ENCODE results near the gene CIC. TPM values are rescaled to one million over a fixed set of nuclear protein-coding genes. Genes with fewer than 3 reads are reported as not detected.

Gene CIC
- total and polyA plus RNA-seq, 4 experiments from 2014 or later: 3.5 to 82.6 (median 81.6) TPM; not detected in 1

DNA sequence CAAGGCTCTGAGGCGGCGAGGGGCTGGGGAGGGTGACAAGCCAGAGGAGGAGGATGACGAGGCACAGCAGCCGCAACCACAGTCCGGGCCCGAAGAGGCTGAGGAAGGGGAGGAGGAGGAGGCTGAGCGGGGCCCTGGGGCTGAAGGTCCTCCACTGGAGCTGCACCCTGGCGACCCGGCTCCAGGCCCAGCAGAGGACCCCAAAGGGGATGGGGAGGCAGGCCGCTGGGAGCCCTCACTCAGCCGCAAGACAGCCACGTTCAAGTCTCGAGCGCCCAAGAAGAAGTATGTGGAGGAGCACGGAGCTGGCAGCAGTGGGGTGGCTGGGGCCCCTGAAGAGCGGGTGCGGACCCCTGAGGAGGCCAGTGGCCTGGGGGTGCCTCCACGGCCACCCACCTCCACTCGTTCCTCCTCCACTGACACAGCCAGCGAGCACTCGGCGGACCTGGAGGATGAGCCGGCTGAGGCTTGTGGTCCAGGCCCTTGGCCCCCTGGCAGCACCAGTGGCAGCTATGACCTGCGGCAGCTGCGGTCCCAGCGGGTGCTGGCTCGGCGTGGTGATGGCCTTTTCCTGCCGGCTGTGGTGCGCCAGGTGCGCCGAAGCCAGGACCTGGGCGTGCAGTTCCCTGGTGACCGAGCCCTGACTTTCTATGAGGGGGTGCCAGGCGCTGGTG lies 2.9 kb downstream of the CIC start:
- peak in 1 of 5 donors; percentile 35 for DNase-seq
- Mint-ChIP-seq H3K27me3 (no peaks in the 10 kb centered on the region), H3K4me1 (peaks cover 24 to 49% (median 44%) of the 10 kb centered on the region in 4 donors), H3K27ac (peak overlapping the region in 3 of 7 donors; percentile 73 to 96 (median 87)), H3K9me3 (no peaks in the 10 kb centered on the region), H3K36me3 (peaks cover 6 to 19% of the 10 kb centered on the region in 2 donors), H3K4me3 (no peak overlapping the region)
- Histone ChIP-seq H3K36me3 (ENCODE audit: insufficient read depth, low read length) (peaks cover 13% of the 10 kb centered on the region), H3K27me3 (ENCODE audit: insufficient read depth, low read length) (no peaks in the 10 kb centered on the region), H3K4me1 (ENCODE audit: insufficient read depth, low read length) (peaks cover 51% of the 10 kb centered on the region), H3K9me3 (ENCODE audit: control insufficient read depth in 1 of 2, low read length in 2 of 2) (no peaks in the 10 kb centered on the region), H3K27ac (ENCODE audit: low read depth, low read length) (peak overlapping the region; percentile 93), H3K4me3 (ENCODE audit: low read length in 2 of 2) (no peak overlapping the region)
- intact Hi-C loops (cut with micrococcal nuclease): no loop called here
- ChIA-PET POLR2A (ENCODE audit: partially characterized antibody) (interaction anchor here (1.0 to 8.1 kb wide), 4 partner anchors 10 to 136 kb away, joined by 4 to 131 read pairs (median 6); partner anchors contain the start of gene GSK3A), CTCF (ENCODE audit: partially characterized antibody) (interaction anchor here (1.1 kb wide), 1 partner anchor 163 kb away, joined by 3 read pairs; no protein-coding TSS in a partner anchor)

DNA sequence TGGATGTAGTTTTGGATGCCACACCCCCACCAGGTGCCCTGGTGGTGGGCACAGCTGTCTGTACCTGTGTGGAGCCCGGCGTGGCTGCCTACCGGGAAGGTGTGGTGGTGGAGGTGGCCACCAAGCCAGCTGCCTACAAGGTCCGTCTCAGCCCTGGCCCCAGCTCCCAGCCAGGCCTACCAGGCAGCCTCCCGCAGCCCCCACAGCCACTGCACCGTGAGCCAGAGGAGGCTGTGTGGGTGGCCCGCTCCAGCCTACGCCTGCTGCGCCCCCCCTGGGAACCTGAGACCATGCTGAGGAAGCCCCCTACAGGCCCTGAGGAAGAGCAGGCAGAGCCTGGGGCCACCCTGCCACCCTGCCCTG lies 3.5 kb downstream of the CIC start:
- Mint-ChIP-seq H3K9me3 (no peaks in the 10 kb centered on the region), H3K27ac (no peak overlapping the region), H3K36me3 (peaks cover 6 to 19% of the 10 kb centered on the region in 2 donors), H3K27me3 (no peaks in the 10 kb centered on the region), H3K4me3 (no peak overlapping the region), H3K4me1 (peaks cover 29 to 54% (median 42%) of the 10 kb centered on the region in 4 donors)
- Histone ChIP-seq H3K4me1 (ENCODE audit: insufficient read depth, low read length) (peaks cover 48% of the 10 kb centered on the region), H3K9me3 (ENCODE audit: control insufficient read depth in 1 of 2, low read length in 2 of 2) (no peaks in the 10 kb centered on the region), H3K27me3 (ENCODE audit: insufficient read depth, low read length) (no peaks in the 10 kb centered on the region), H3K4me3 (ENCODE audit: low read length in 2 of 2) (no peak overlapping the region), H3K36me3 (ENCODE audit: insufficient read depth, low read length) (peaks cover 13% of the 10 kb centered on the region), H3K27ac (ENCODE audit: low read depth, low read length) (no peak overlapping the region)
- POLR2A ChIA-PET (ENCODE audit: partially characterized antibody): interaction anchor here (1.0 to 8.1 kb wide), 3 partner anchors 10 to 30 kb away, joined by 5 to 131 read pairs (median 6); partner anchors contain the start of gene GSK3A
- intact Hi-C loops (cut with micrococcal nuclease): no loop called here
- CTCF ChIA-PET (ENCODE audit: partially characterized antibody): no interaction called here
- peak in 1 of 5 donors; percentile 26 for DNase-seq

- ChIA-PET POLR2A (ENCODE audit: partially characterized antibody) (interaction anchor here (2.4 to 8.1 kb wide), 2 partner anchors 9 to 28 kb away, joined by 5 to 131 read pairs; no protein-coding TSS in a partner anchor), CTCF (ENCODE audit: partially characterized antibody) (no interaction called here)
- no peak overlapping the region for H3K4me3 Mint-ChIP-seq
- Histone ChIP-seq H3K9me3 (ENCODE audit: control insufficient read depth in 1 of 2, low read length in 2 of 2) (no peaks in the 10 kb centered on the region), H3K27ac (ENCODE audit: low read depth, low read length) (no peak overlapping the region), H3K4me1 (ENCODE audit: insufficient read depth, low read length) (peaks cover 44% of the 10 kb centered on the region), H3K36me3 (ENCODE audit: insufficient read depth, low read length) (peaks cover 13% of the 10 kb centered on the region), H3K4me3 (ENCODE audit: low read length in 2 of 2) (no peak overlapping the region), H3K27me3 (ENCODE audit: insufficient read depth, low read length) (no peaks in the 10 kb centered on the region)
- intact Hi-C loops (cut with micrococcal nuclease): no loop called here
- DNase-seq: peak in 1 of 5 donors; percentile 28
- H3K27ac Mint-ChIP-seq: peak overlapping the region in 1 of 7 donors; percentile 32
- peaks cover 6 to 19% of the 10 kb centered on the region in 2 donors for H3K36me3 Mint-ChIP-seq
- H3K4me1 Mint-ChIP-seq: peaks cover 30 to 54% (median 37%) of the 10 kb centered on the region in 4 donors
- no peaks in the 10 kb centered on the region for H3K27me3 Mint-ChIP-seq
- H3K9me3 Mint-ChIP-seq: no peaks in the 10 kb centered on the region
These were observed 3.9 kb downstream of the CIC start for GRCh38 chr19:42272989-42273406.

DNA sequence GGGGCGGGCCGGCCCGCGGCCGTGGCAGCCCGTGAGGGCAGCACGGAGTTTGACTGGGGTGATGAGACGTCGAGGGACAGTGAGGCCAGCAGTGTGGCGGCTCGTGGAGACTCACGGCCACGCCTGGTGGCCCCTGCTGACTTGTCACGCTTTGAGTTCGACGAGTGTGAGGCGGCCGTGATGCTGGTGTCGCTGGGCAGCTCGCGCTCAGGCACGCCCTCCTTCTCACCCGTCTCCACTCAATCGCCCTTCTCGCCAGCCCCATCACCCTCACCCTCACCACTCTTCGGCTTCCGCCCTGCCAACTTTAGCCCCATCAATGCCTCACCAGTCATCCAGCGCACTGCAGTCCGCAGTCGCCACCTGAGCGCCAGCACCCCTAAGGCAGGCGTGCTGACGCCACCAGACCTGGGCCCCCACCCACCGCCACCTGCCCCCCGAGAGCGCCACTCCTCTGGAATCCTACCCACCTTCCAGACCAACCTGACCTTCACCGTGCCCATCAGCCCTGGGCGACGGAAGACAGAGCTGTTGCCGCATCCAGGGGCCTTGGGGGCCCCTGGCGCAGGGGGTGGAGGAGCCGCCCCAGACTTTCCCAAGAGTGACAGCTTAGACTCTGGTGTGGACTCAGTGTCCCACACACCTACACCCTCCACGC lies 4.5 kb downstream of the CIC start:
- Mint-ChIP-seq H3K27ac (peak overlapping the region in 1 of 7 donors; percentile 50), H3K36me3 (peaks cover 6 to 19% of the 10 kb centered on the region in 2 donors), H3K4me1 (peaks cover 35 to 59% (median 39%) of the 10 kb centered on the region in 4 donors), H3K27me3 (no peaks in the 10 kb centered on the region), H3K9me3 (no peaks in the 10 kb centered on the region), H3K4me3 (no peak overlapping the region)
- ChIA-PET POLR2A (ENCODE audit: partially characterized antibody) (interaction anchor here (2.4 to 8.1 kb wide), 2 partner anchors 9 to 29 kb away, joined by 5 to 131 read pairs; no protein-coding TSS in a partner anchor), CTCF (ENCODE audit: partially characterized antibody) (no interaction called here)
- no peak for DNase-seq
- H3K27me3 ChIP-seq (ENCODE audit: insufficient read depth, low read length): no peaks in the 10 kb centered on the region
- H3K4me3 ChIP-seq (ENCODE audit: low read length in 2 of 2): no peak overlapping the region
- intact Hi-C loops (cut with micrococcal nuclease): no loop called here
- H3K4me1 ChIP-seq (ENCODE audit: insufficient read depth, low read length): peaks cover 48% of the 10 kb centered on the region
- peaks cover 13% of the 10 kb centered on the region for H3K36me3 ChIP-seq (ENCODE audit: insufficient read depth, low read length)
- H3K27ac ChIP-seq (ENCODE audit: low read depth, low read length): no peak overlapping the region
- H3K9me3 ChIP-seq (ENCODE audit: control insufficient read depth in 1 of 2, low read length in 2 of 2): no peaks in the 10 kb centered on the region

- Mint-ChIP-seq H3K9me3 (no peaks in the 10 kb centered on the region), H3K36me3 (peaks cover 6 to 19% of the 10 kb centered on the region in 2 donors), H3K4me3 (peak overlapping the region in 1 of 8 donors; percentile 25), H3K27ac (peak overlapping the region in 3 of 7 donors; percentile 57 to 78 (median 75)), H3K27me3 (no peaks in the 10 kb centered on the region), H3K4me1 (peaks cover 41 to 66% (median 42%) of the 10 kb centered on the region in 4 donors)
- POLR2A ChIA-PET (ENCODE audit: partially characterized antibody): interaction anchor here (1.1 to 2.4 kb wide), 3 partner anchors 15 to 32 kb away, joined by 4 to 5 read pairs (median 4); partner anchors contain the start of gene GSK3A
- Histone ChIP-seq H3K27me3 (ENCODE audit: insufficient read depth, low read length) (no peaks in the 10 kb centered on the region), H3K27ac (ENCODE audit: low read depth, low read length) (no peak overlapping the region), H3K9me3 (ENCODE audit: control insufficient read depth in 1 of 2, low read length in 2 of 2) (no peaks in the 10 kb centered on the region), H3K4me1 (ENCODE audit: insufficient read depth, low read length) (peaks cover 54% of the 10 kb centered on the region), H3K4me3 (ENCODE audit: low read length in 2 of 2) (no peak overlapping the region), H3K36me3 (ENCODE audit: insufficient read depth, low read length) (peaks cover 13% of the 10 kb centered on the region)
- DNase-seq: no peak
- intact Hi-C loops (cut with micrococcal nuclease): no loop called here
- CTCF ChIA-PET (ENCODE audit: partially characterized antibody): interaction anchor here (0.9 to 1.0 kb wide), 2 partner anchors 22 kb away, joined by 3 to 4 read pairs; no protein-coding TSS in a partner anchor
These were observed 5.1 kb downstream of the CIC start for GRCh38 chr19:42274065-42274682.

DNA sequence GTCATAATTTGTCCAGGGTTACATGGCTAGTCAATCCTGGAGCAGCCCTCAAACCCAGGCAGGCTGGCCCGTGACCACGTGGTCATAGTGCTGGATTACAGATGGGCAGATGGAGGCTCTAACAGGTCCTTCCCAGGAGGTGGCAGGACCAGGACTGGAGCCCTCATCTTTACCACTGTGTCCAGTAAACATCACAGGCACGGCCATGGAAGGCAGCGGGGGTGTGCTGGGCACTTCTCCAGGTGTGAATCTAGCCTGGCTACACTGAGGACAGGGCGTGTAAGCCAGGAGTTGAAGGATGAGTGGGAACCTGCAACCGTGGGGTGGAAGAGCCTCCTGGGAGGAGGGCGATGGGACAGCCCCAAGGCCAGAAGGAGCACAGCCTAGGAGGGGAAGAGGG lies 6.1 kb downstream of the CIC start:
- Mint-ChIP-seq H3K36me3 (peaks cover 6 to 21% of the 10 kb centered on the region in 2 donors), H3K27ac (peak overlapping the region in 5 of 7 donors; percentile 65 to 83 (median 75)), H3K4me1 (peaks cover 41 to 64% (median 45%) of the 10 kb centered on the region in 4 donors), H3K27me3 (no peaks in the 10 kb centered on the region), H3K4me3 (peak overlapping the region in 2 of 8 donors; percentile 15 to 20), H3K9me3 (no peaks in the 10 kb centered on the region)
- Histone ChIP-seq H3K4me3 (ENCODE audit: low read length in 2 of 2) (no peak overlapping the region), H3K4me1 (ENCODE audit: insufficient read depth, low read length) (peaks cover 53% of the 10 kb centered on the region), H3K9me3 (ENCODE audit: control insufficient read depth in 1 of 2, low read length in 2 of 2) (no peaks in the 10 kb centered on the region), H3K36me3 (ENCODE audit: insufficient read depth, low read length) (peaks cover 13% of the 10 kb centered on the region), H3K27ac (ENCODE audit: low read depth, low read length) (no peak overlapping the region), H3K27me3 (ENCODE audit: insufficient read depth, low read length) (no peaks in the 10 kb centered on the region)
- POLR2A ChIA-PET (ENCODE audit: partially characterized antibody): interaction anchor here (1.1 to 1.4 kb wide), 2 partner anchors 16 to 33 kb away, joined by 4 read pairs; partner anchors contain the start of gene GSK3A
- intact Hi-C loops (cut with micrococcal nuclease): no loop called here
- DNase-seq: no peak
- CTCF ChIA-PET (ENCODE audit: partially characterized antibody): interaction anchor here (0.9 to 1.0 kb wide), 2 partner anchors 21 to 23 kb away, joined by 3 to 4 read pairs; no protein-coding TSS in a partner anchor
